Measurements from ENCODE around the gene TRIM77. TPM values are rescaled to one million over a fixed set of nuclear protein-coding genes. Genes with fewer than 3 reads are reported as not detected.
"Not testable (repeated sequence)": the region's sequence is repeated elsewhere in the genome, so short reads cannot be mapped to it uniquely, and the experiment has no call there.

Gene TRIM77
- total RNA-seq, 1 donor from 2014 or later, result not detected

DNA sequence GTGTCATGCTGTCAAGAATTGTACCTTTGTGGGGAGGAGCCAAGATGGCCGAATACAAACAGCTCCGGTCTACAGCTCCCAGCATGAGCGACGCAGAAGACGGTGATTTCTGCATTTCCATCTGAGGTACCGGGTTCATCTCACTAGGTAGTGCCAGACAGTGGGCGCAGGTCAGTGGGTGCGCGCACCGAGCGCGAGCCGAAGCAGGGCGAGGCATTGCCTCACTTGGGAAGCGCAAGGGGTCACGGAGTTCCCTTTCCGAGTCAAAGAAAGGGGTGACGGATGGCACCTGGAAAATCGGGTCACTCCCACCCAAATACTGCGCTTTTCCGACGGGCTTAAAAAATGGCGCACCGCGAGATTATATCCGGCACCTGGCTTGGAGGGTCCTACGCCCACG, 34.1 kb downstream of the TRIM77 start:
- H3K36me3 Mint-ChIP-seq (ENCODE audit: low read depth); H3K4me3 Mint-ChIP-seq; H3K27me3 Mint-ChIP-seq; intact Hi-C loops (cut with micrococcal nuclease); H3K9me3 Mint-ChIP-seq; DNase-seq; H3K4me1 Mint-ChIP-seq; H3K27ac Mint-ChIP-seq: not testable (repeated sequence)

DNA sequence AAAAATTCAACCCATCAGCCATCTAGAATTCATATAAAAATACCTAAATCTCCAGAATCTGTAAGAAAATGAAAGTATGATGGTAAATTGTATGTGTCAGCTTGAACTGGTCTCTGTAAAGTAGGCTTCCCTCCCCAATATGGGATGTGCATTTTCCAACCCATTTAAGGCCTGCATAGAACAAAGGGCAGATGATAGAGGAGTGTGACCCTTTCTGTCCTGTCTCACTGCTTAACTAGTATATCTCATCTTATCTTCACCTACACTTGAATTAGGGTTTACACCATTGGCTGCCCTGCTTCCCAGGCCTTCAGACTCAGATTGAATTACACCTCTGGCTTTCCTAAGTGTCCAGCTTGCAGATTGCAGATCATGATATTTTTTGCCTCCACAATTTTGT, 40.7 kb downstream of the TRIM77 start:
- H3K36me3 Mint-ChIP-seq (ENCODE audit: low read depth); intact Hi-C loops (cut with micrococcal nuclease); H3K4me3 Mint-ChIP-seq; DNase-seq; H3K9me3 Mint-ChIP-seq; H3K27ac Mint-ChIP-seq; H3K27me3 Mint-ChIP-seq; H3K4me1 Mint-ChIP-seq: not testable (repeated sequence)

Other genes starting within 250 kb of the TRIM77 start
- gene NOX4, start 218.9 kb upstream of the TRIM77 start, total RNA-seq, result not detected in 2 replicates
- gene TRIM49, start 98.3 kb downstream of the TRIM77 start, total RNA-seq, result not detected in 2 replicates
- not detected in 2 replicates for gene TRIM64B, start 168.2 kb downstream of the TRIM77 start, total RNA-seq
- gene TRIM49D1, start 211.9 kb downstream of the TRIM77 start, total RNA-seq, result not detected in 2 replicates
- not detected in 2 replicates for gene TRIM49D2, start 213.8 kb downstream of the TRIM77 start, total RNA-seq

Measured in activated CD4-positive, alpha-beta T cell treated with anti-CD3 and anti-CD28 coated beads, Interleukin-2, amount 10 ng/mL, durations not matched to agents 24 days and 14 days (primary cell).